HG03342 (cell line): ENCODE results near the gene SLC7A5.
"Not testable (repeated sequence)": the region's sequence is repeated elsewhere in the genome, so short reads cannot be mapped to it uniquely, and the experiment has no call there.

ENCODE experiments used
- ATAC-seq: cut with Tn5 transposase; IDR thresholded peaks from one replicate; pipeline ENCODE4 v1.9.1; 2021; ENCODE audit warnings: mild to moderate bottlenecking, moderate library complexity; ENCODE audit not compliant: unreplicated experiment

The SLC7A5 gene

DNA sequence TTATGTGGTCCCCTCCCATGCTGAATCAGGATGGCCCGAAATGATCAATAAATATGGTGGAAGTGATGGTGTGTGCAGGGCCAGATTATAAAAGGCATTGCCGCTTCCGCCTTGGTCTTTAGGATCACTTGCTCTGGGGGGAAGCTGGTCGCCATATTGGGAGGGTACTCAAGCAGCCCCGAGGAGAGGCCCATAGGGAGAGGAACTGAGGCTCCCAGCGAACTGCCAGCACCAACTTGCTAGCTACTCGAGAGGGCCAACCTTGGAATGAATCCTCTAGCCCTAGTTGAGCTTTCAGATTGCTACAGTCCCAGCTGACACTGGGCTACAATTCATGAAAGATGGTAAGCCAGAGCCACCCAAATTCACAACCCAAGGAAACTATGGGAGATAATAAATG is 19.0 kb upstream of the SLC7A5 start:
- not testable (repeated sequence) for ATAC-seq

DNA sequence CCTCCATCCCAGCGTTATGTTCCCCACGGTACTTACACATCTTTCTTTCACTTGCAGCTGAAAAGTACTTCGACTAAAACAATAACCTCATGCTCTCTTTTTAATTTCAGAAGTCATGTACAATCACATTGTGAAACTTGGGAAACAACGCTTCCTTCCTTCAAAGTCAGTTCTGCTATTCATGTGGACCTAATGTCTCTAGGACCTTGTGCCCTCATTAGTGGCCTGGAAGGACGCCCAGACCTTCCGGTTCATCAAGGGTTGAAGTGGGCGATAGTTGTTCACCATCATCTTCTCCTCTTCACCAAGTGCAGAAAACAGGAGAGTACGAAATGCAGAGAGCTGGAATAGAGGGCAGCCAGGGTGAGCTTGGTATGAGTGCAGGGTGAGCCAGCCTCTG is 18.6 kb upstream of the SLC7A5 start:
- not testable (repeated sequence) for ATAC-seq

DNA sequence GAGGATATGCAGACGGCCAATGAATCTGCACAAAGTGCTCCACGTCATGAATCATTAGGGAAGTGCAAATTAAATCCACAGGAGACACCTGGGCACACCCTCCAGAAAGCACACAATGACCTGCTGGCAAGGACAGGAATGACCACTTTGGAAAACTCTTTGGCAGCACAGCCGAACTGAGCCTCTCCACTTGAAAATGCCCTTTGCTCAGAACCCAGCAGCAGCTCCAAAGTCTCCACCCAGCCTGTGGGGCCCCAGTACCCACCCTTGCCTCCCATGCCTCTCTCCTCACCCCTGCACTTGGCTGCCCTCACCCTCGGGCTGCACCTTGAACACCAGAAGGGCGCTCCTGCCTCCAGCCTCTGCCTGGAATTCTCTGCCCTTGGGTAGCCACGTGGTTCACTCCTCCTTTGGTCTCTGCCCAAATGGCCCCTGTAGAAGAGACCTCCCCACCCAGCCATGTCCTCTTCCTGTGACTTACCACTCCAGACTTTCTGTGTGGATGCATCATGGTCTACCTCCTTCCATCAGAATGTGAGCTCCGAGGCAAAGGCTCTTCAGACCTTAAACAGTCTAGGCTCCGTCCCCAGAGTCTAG is 16.2 kb upstream of the SLC7A5 start:
- not testable (repeated sequence) for ATAC-seq

DNA sequence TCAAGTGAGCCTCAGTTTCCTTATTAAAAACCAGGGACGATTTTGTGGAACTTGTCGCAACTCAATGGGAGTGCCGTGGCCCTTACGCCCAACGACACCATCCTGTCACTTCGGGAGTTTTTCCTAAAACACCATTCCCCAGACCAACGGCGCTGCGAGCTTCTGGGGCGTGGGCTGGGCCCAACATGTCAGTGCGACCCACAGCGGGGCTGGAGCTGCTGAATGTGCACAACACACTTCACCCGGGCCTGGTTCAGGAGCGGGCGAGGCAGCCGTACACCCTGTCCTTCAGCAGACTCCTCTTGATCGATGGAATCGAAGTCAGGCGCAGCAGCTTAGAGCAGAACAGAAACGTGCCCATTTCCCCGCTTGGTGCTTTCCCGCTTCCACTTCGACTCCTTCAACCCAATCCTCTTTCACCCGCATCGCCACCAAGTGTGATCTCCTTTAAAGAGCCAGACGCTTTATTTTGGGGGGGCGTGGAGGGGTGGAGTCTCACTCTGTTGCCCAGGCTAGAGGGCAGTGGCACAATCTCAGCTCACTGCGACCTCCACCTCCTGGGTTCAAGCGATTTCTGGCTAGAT is 13.2 kb upstream of the SLC7A5 start:
- ATAC-seq = no peak

DNA sequence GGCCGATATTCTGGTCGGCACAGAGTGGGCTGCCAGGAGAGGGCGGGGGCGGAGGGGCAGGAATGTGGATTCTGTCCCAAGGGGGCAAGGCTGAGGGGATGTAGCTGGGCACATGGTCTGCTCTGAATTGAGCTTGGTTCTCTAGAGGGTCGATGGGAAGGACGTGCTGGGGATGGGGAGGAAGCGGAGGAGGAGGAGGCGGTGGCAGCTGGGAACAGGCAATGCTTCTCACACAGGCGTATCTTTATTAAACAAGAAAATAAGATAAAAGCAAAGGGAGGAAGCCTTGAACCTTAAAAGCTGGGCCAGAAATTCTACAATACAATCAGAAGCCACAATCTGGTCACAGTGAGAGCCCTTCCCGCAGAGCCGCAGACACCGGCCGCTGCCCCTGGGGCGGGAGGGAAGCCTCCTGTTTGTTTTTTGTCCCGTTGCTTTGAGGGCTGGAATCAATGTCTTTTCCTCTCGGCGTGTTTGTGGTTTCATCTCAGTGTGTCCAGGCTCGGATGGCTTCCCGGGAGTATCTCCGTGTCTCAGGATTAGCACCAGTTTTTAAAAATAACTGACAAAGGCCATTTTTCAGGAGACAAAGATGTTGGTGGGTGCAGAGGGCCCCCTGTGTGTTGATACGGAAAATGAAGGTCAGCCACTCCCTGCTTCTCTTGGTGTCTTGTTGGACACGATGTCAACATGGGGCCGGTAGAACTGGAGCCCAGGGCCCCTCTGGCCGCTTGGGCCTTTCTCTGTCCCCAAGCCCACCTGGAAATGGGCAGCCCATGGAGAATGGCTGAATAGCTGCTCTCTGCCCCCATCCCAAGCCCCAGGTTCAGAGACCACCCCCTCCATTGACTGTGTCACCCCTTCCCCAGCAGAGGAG is 12.3 kb upstream of the SLC7A5 start:
- ATAC-seq = no peak

DNA sequence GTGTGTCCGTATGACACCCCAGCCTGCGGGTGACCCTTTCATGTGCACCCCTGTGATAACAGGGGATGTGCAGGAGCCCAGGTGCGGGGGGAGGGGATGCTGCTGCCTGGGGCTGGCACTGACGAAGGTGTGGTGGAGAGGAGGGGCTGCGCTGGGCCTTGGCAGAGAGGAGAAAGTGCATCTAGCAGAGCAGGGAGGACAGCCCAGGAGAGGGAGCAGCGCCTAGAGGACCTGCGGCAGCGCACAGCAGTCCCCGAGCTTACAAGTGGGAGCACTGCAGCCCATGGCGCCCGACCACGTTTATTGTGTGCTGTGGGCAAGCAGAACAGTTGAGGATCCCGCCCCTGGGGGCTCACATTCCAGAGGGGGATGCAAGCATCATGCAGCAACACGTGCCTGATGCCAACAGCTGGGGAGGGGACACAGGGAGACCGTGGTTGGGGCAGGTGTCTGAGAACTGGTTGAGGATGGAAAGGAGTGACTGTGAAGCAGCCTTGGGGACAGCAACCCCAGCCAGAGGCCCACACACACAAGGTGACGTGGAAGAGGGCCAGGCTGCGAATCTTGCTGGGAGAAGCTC is 10.9 kb upstream of the SLC7A5 start:
- ATAC-seq = no peak

DNA sequence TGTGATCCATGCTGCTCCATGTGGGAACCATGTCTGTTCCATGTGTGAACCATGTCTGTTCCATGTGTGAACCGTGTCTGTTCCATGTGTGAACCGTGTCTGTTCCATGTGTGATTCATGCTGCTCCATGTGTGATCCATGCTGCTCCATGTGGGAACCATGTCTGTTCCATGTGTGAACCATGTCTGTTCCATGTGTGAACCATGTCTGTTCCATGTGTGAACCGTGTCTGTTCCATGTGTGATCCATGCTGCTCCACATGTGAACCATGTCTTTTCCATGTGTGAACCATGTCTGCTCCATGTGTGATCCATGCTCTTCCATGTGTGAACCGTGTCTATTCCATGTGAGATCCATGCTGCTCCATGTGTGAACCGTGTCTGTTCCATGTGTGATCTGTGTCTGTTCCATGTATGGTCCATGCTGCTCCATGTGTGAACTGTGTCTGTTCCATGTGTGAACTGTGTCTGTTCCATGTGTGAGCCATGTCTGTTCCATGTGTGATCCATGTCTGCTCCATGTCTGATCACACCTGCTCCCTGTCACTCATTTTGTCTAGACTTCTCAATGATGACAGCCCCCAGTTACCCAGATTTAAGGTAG is 10.2 kb upstream of the SLC7A5 start:
- not testable (repeated sequence) for ATAC-seq

DNA sequence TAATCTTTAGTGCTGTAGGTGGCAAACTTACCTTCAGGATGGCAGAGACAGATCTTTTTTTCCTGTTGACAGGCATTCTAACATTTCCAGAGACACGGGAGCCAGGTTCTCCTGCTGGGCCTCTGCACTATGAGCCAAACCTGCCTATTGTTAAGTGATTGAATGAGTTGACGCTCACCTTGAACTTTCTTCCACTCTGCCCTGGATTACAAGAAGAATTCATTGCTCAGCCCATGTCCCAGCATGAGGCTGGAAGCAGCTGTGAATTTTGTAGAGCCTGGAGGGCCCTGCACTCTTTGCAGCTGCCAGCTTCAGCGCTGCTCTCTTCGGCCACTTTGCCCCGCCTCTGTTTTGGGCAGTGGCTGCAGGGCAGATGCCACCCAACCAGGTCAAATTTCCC is 9.4 kb upstream of the SLC7A5 start:
- no peak for ATAC-seq

DNA sequence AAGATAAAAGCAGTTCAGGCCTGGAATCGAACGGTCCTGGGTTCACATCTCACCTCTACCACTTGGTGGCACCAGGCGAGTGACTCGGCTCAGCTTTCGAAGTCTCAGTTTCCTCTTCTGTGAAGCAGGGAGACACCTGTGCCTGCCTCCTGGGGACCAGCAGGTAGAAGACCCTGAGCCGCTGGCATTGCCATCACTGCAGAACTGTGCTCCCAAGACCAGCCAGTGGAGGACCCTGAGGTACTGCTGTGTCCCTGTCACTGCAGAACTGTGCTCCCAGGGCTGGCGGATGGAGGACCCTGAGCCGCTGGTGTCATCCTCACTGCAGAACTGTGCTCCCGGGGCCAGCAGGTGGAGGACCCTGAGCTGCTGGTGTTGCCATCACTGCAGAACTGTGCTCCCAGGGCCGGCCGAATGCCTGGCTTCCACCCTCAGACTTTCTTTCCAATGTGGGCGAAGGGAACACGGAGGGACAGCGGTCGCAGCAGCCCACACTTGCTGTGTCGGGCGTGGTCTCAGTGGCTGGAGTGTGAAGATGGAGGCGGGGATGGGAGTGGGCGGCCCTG is 8.7 kb upstream of the SLC7A5 start:
- ATAC-seq = no peak

DNA sequence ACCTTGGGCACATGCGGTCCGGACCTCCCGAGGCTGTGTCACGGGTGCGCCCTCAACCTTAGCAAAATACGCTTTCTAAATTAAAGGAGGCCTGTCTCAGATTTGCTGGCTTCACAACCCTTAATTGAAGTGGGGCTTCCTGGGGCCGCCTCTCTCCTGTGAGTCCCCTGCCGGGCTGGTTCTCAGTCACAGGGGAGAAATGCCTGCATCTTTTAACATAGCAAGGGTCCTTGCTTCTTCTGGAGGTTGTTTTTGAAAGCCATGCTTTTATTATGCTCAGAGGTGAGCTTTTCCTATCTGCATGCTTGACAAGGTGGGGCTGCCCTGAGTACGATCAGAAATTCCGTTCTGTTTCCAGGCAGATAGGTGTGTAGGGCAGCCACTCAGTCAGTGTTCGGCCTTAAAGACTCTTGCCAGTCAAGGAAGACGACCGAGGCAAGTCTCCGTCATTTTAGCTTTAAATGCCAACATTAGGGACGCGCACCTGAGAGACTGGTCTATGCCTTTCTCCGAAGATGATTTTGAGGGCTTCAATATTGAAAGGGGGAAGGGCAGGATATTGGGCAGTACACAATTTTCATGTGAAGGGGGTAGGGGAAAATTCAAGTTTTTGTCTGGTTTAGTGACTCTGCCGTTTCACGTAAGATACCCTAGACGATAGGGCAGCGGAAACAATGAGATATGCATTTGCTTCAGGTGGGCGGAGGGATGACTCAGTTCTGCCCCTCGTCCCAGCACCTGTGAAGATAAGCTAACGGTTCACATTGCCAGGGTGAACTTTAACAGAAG is 5.5 kb upstream of the SLC7A5 start:
- no peak for ATAC-seq

DNA sequence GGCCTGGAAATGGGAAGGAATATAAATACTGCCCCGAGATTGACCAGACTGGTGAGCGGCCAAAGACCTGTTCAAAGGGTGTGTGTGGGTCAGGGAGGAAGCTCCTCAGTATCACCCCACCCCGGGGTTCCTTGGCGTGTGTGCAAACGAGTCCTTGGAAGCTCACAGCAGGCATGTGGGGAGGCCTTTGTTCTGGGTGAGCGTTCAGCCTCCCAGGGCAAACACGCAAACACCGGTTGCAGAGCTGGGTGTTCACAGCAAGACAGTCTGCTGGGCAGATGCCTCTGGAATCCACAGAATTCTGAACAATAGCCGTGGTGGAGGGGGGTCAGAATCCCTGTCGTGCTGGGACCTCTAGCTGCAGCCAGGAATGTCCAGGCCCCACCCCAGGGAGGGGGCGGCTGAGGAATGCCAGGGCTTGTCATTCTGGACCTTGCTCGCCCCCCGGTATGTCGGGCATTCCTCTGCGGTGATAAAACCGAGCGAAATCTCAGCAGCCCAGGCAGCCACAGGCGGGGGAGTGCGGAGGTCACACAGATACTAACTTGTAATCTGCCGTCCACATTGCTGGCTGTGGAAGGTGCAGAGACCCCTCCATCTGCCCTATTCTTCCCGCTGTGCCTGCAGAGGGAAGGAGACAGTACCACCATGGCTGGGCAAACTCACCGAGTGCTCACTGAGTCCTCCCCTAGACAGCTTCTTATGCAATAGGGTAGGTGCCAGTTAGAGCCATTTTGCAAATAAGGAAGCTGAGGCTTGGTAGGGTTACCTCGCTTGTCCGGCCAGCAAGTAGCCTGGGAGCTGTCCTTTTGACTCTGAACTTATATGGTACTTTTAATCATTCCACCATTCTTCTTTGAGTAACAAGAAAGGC is 1.3 kb upstream of the SLC7A5 start:
- ATAC-seq = not testable (repeated sequence)

DNA sequence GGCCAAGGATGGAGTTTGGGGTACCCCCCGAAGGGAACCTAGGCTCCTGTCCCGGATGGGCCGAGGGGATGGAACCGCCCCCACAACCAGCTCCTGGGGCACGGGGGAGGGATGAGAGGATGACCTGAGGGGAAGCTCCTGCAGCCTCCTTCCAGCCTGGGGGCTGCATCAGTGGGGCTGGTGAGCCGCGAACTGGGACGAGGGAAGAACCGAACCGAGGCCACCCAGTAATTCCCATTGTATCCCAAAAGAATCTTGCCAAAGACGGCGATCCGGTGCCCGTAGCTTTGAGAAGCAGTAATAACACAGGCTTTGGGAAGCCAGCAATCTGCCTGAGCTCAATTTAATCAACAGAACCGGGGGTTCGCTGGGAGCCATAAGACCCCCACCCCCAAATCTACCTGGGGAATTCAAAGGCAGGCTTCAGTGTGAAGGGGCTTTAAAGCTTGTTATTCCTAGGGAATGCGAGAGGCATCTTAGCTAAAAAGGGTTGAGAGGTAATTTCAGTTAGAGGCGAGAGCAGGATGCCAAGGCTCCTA is 641 bp upstream of the SLC7A5 start:
- not testable (repeated sequence) for ATAC-seq

DNA sequence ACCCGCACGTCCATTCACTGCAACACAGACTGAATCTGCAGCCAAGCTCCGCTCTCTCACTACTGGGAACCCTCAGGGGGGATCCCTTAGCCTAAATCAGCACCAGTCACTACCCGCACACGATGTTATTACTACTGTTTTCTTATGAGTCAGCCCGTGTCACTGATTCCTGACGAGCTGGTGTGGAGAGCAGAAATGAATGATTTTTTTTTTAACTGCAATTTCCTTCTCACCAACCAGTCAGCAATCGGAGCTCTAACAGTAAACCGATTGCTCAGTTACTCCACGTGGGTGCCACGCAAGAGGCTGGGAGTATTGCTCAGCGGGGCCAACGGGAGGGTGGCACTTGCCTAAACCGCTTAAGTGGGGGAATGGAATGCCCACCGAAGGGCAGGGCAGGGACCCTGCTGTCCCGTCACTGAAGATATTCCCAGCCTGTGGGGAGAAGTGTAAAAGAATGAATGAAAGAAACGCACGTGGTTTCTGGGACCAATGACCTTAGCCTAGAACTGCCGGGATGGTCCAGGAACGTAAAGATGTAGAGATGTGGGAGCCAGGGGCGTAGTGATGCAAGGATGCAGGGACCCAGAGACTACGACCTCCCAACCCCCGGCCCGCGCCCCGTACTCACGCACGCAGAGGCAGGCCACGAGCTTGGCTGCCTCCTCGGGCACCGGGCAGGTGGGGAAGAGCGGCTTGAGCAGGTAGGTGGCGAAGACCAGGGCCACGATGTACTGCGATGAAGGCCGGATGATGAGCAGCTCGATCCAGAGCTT is 865 bp downstream of the SLC7A5 start:
- ATAC-seq = peak; percentile 25

DNA sequence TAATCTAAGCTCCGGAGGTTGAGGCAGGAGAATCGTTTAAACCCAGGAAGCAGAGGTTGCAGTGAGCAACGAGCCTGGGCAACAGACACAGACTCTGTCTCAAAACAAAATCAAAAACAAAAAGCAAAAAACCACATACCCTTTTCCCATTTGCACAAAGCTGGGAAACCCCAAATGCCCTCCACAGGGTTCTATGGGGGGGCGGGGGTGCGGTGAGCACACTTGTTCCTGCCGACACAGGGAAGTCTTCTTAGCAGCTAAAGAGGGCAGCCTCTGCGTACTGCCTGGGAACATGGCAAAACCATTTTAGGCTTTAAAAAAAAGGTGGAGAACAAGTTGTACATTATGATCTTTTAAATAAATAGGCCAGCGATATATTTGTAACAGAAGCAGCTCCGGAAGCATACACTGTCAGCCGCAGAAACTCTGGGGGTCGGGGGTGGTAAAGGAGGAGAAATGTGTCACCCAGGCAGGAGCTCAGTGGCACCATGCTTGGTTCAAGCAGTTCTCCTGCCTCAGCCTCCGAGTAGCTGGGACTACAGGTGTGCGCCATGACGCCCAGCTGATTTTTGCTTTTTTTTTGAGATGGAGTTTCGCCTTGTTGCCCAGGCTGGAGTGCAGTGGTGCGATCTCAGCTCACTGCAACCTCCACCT is 3.3 kb downstream of the SLC7A5 start:
- ATAC-seq = not testable (repeated sequence)

DNA sequence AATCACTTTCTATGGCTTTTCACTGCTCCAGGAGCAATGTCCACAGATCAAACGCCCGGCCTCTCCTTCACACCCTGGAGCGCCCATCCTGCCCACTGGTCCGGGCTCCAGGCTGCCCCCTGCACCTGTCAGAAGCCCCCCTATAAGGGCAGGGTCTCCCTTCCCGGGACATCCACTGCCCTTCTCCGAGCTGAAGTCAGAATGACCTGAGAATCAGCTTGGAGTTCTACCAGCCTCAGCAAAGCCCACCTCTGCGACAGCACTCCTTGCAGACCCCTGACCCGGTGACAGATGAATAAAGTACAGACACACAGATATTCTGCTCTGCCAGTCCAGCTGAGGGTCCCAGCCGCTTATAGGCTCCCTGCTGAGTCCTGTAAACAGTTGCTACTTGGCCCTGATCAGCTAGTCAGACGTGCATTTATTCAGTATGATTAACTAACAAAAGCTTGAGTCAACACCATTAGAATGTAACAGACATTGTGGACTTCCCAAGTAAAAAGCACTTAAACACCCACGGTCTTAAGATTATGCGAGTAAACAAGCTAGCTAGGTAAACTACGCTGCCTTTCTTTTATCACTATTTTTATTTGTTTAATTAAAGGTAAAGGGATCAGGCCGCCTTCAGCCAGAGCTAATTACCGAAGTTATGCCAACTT is 4.8 kb downstream of the SLC7A5 start:
- ATAC-seq = no peak

DNA sequence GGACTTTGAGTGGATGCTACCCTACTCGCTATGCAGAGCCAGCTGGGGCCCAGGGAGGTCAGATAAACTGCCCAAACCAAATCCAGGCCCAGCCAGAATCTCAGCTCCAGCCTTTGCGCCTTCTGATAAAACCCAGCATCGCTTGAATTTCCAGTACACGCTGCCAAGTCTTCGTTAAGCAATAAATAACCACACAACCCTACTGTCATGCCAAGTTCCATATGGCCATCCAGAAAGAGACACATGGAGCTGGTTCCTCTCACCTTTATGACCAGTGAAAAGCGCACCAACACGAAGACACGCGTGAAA is 6.0 kb downstream of the SLC7A5 start:
- ATAC-seq = not testable (repeated sequence)

DNA sequence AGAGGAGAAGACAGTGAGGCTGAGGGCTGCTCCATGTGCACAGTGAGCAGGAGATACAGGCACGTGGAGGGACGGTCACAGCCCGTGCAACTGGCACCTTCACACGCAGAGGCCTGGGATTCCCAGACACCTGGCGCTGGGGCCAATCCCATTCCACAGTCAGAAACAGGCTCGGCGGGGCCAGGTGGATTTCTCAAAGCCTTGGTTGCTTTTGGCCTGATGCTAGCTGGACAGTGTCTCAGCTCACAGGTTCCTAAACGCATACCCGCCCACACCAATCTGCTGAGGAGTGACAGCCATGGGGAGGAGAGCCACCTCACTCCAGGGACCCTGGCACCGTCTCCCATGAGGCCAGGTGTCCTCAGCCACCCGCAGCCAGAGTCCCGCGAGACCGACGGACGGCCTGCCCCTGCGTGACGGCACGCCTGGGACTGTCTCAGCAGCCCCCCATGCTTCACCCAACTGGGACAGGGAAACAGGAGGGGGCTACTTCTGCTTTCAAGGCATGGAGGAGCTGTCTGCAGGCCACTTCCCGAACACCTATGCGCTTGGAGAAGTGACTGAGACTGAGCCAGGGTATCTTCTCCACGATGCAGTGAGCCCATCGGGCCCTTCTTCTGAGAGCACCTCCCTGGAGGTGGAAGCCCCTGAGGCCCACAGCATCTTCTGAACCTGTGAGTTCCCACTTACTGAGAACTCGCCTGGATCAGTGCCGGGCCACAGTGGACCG is 6.5 kb downstream of the SLC7A5 start:
- ATAC-seq = not testable (repeated sequence)
